Glomerular visceral epithelial cell (primary cell): Measurements from ENCODE around the gene SNRNP200.

ENCODE experiments used
- DNase-seq: peaks from one replicate; pipeline ENCODE4 v3.0.0-alpha.2; 2016; ENCODE audit errors: extremely low spot score

Gene SNRNP200

DNA sequence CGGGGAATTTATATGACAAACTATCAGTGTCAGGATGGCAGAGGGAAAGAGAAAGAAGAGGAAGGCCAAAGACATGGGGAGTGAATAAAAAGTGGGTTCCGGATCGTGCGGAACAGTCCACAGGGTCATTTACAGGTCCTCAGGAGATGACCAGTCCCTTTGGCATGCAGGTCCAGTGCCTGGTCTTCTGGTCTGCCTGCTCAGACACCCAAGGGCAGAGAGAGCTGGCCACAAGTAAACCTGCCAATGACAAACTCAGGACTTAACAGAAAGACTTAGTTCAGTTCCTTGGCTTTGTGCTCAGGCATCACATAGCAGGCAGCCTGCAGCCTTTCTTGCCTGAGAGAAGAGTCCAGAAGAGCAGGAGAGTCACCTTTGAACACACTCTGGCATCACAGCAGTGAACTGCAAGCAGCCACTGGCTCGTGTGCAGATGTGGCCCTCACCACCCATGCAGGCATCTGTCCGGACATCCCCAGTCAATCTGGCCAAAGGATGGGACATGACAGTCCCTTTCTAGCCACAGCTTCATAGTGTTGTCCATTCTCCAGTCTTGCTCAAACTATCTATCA is 53.5 kb downstream of the SNRNP200 start:
- peak; percentile 96 for DNase-seq

DNA sequence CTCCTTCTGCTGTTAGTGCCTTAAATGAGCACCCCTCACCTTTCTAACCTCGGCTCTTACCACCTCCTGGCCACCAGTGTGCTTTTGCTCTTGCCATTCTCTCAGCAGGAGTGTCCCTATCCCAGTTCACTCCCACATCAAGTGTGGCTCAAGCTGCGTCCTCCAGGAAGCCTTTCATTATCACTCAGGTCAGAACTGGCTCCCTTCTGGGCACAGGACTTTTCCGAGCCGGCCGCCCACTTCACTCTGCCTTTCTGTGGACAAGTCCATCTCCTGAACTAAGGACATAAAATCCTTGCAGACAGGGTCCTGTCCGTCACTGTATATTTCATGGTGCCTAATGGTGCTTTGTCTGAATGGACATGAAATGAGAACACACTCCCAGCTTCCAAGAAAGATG is 55.2 kb downstream of the SNRNP200 start:
- DNase-seq: no peak

DNA sequence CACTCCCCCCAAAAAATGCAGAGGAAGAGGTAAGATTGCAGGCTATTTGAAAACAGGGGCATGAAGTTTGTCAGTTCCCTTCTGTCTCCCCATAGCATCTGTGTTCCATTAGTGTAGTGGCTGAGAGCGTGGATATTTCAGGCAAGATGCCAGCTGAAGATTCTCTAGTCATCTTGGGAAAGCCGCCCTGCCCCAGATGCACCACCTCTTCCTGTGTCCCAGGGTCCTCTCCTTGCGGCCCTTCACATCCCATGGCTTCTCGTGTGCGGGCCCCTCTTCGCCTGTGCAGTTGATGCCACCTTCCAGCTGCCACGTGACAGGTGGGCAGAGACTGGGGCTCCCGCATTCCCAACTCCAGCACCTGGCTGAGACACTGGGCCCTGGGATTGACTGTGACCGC is 55.7 kb downstream of the SNRNP200 start:
- no peak for DNase-seq

DNA sequence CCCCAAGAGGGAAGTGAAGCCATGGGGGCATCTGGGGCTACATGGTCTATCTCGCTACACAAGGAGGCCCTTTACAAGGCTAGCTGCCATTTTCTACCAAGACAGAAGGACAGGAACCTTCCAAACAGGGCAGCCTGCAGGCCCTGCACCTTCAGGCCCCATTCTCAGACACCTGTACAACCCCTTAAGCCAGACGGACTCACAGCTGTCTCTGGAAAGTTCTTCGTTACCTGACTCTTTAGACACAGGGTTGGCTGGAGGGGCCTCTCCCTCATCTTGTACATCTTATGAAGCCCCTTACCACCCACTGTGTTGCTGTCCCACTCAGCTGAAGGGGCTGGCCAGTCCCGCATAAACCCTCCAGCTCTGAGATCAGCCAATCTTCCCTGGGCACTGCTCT is 56.7 kb downstream of the SNRNP200 start:
- no peak for DNase-seq

DNA sequence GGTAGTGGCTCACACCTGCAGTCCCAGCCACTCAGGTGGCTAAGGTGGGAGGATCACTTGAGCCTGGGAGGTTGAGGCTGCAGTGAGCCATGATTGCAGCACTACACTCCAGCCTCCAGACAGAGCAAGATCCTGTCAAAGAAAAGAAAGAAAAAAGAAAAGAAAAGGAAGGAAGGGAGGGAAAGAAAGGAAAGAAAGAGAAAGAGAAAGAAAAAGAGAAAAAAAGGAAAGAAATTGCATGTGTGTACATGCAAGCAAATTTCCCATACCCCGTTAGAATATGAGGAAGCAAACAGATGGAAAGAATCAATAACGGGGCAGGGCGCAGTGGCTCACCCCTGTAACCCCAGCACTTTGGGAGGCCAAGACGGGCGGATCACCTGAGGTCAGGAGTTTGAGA is 57.5 kb downstream of the SNRNP200 start:
- no peak for DNase-seq

DNA sequence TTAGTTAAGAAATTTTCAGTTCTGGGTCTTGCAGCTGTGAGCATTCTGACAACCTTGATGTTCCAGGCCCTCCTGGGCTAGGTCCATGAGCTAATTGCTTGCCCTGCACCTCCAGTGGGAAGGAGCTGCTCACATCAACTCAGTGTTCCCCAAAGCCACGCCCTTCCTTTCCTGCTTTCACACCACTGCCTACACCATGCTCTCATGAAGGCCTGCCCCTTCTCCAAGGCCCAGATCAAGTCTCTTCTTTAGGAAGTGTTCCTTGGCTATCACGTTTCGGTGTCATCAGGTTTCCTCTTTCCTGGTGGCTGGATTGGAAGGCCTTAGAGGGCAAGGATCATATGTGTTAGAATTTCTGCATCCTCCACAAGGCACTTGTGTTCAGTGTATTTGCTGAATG is 58.3 kb downstream of the SNRNP200 start:
- DNase-seq: no peak

DNA sequence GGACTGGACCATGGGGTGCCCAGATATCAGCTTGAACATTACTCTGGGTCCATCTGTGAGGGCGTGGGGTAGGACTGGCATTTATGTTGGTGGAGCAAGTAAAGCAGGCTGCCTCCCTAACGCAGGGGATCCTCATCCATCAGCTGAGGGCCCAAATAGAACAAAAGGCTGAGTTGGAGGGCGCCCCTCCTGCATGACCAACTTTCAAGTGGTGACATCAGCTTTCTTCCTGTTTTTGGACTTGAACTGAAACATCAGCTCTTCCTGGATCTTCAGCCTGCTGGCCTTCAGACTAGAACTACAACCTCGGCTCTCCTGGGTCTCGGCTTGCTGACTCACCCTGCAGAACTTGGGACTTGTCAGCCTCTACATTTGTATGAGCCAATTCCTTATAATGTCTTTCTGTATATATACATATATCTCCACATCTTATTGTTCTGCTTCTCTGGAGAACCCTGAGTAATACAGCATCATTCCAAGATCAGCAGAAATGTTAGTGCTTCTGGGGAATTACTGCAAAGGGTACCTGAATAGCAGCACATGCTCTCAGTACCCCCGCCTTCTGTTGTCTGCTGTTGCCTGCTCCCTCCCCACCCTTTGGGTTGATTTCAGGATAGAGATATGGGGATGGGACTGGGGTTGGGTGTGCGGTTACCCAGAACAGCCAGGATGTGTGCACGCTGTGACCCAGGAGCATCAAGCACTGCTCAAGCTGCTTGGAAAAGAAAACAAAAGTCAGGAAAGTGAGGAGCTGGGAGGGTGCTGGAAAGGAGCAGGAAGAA is 59.5 kb downstream of the SNRNP200 start:
- DNase-seq: no peak

DNA sequence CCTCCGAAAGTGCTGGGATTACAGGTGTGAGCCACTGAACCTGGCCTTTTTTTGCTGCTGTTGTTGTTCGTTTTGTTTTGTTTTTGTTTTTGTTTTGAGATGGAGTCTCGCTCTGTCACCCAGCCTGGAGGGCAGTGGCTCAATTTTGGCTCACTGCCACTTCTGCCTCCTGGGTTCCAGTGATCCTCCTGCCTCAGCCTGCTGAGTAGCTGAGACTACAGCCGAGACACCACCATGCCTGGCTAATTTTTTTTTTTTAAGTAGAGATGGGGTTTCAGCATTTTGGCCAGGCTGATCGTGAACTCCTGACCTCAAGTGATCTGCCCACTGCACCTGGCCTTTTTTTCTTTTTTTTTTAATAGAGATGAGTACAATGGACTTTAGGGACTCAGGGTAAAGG is 61.5 kb downstream of the SNRNP200 start:
- no peak for DNase-seq

DNA sequence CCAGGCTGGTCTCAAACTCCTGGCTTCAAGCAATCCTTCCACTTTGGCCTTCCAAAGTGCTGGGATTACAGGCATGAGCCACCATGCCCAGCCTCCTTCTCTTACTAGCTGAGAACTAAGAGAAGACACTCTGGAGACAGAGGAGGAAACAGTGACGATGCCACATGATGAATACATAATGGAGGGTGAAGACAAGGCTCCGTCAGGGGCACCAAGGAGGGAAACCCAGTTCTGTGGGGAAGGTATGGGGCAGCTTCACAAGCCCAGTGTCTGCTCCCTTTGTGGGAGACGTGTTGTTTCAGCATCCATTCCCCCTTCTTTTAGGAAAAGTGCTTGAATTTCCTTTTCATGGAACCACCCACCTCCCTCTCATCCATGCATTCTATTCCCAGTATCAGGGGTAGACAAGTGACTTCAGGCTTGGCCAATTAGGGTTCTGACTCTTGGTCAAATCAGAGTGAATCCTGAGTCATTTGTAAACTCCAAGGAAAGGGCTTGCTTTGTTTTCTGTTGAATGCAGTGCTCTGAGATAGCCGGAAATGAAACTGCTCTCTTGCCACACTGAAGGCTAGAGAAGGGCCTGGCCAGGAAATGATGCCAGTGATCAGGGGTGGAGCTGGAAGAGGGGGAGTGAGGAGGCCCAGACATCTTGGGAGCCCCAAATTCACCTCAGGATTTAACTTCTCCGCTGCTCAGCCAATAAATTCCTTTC is 63.3 kb downstream of the SNRNP200 start:
- peak; percentile 49 for DNase-seq

DNA sequence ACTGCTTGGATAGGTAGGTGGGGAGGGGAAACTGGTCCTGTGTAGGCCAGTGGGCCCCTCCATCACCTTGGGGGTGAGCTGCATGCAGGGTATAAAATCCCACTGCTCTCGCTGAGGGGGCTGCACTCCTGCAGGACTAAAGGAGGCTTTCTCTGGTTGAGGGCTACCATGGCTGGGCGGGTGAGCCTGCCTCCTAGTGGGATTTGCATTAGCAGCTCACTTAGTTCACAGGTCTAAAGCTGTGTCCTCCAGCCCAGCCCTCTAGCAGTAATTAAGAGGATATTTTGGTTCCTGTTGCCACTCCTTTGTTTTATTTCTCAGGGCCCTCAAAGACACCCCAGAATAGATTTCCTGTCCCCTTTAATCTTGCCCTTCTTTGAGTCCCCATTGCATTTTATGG is 64.1 kb downstream of the SNRNP200 start:
- no peak for DNase-seq

DNA sequence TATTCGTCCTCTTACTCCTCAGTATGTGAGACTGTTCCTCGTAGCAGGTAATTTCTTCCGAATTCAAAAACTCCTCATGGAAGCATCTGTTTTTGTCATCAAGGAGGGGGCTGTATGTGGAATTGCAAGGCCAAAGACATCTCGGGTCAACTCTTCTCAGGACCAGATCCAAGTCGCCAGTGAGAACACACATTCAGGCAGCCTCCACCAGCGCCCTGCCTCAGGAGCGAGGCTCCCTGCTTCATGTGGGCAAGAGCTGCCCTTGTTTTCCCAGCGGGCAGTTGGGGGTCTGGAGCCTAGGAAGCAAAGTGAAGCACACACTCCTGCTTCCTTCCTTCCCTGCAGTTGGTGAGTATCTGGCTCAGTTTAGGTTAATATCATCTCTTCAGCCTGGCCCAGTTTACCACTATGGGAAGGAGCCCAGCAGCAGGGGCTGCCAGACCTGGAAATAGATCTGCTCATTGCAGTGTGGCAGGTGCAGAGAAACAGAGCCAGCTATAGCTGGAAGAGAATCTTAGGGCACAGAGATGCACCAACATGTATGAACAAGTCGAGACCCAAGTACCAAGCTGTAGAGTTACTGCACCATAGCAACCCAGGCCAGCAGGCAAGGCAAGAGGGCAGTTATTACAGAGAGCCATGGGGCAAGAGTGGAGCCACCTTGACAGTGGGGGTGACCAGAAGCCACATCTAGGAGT is 64.9 kb downstream of the SNRNP200 start:
- DNase-seq: no peak

DNA sequence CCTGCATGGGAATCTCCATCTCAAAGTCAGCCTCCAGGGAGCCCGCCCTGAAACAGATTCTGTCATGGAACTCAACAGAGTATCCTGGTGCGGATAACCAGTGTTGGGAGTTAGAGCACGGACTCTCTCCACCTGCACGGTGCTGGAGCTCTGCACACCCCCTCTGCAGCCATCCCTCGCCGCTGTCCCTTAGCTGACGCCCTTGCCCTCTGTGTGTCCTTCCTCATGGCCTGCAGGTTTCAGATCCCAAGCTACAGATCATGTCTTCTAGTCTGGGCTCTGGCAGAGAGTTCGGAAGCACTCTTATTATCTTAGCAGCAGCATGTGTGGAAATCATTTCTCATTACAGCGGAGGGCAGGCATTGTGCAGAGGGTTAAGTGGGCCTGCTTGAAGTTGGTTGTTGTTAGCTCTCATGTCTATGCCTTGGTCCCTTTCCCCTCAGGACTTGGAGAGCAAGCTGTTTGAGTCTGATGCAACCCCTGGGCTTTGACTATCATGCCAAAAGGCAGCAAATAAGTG is 65.5 kb downstream of the SNRNP200 start:
- no peak for DNase-seq

DNA sequence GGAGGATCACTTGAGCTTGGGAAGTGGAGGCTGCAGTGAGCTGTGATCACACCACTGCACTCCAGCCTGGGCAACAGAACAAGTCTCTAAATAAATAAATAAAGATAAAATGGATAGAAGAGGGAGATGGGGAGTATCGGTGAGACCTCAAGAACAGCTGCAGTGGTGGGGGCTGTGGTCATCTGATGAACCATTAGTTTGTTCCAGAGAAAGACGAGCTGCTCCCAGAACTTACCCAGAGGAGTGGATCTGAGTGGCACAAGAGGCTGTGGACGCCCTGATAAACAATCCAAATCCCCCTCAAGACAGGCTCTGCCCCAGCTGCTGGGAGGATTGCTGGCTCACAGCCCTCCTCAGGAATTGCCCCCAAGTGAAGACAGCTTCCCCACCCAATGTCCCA is 66.3 kb downstream of the SNRNP200 start:
- DNase-seq: no peak

DNA sequence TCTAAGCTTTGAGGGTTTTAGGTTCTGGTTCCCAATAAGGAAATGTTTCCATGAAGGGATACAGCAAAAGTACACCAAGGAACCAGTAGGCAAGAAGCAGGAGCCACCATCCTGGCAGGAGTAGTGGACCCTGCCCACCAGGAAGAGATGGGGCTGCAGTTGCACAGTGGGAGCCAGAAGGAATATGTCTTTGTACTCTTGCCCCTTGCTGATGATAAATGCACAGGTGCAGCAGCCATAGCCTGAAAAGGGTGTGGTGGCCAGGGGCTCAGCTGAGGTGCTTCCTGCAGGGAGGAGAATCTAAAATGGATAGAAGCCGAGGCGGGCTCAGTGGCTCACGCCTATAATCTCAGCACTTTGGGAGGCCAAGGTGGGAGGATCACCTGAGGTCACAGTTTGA is 67.1 kb downstream of the SNRNP200 start:
- DNase-seq: no peak

DNA sequence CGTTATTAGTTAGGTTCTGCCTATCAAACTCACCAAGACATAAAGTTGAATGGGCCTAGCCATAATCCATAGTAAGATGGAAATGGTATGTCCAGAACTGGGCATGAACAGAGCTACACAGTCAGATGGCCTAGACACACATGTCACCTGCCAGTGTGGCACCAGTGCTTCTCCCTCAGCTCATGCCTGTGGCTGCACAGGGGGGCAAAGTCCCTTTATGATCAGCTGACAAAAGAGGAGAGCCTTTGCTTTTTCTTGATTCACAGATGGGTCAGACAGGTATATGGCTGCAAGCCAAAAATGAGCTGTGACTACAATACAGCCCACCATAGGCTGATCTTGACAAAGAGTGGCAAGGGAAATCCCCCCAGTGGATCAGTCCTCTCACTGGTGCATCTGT is 68.5 kb downstream of the SNRNP200 start:
- DNase-seq: no peak

DNA sequence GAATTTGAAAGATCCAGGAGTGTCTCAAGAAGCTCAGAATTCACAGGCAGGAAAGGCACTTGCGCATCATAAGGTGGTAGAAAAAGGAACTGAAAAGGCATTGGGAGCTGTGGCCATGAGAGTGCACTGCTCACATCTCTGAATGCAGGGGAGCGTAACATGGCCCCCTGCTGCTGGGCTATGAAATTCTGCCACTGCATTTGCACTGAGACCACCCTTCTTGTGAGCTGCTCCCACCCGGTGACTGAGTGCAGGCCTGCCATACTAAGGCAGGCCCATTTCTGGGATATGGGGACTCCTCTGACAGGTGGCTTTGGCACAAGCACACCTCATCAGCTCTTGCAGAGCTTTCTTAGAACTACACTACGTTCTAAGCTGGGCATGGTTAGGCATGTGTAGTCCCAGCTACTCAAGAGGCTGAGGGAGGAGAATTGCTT is 71.4 kb downstream of the SNRNP200 start:
- no peak for DNase-seq

DNA sequence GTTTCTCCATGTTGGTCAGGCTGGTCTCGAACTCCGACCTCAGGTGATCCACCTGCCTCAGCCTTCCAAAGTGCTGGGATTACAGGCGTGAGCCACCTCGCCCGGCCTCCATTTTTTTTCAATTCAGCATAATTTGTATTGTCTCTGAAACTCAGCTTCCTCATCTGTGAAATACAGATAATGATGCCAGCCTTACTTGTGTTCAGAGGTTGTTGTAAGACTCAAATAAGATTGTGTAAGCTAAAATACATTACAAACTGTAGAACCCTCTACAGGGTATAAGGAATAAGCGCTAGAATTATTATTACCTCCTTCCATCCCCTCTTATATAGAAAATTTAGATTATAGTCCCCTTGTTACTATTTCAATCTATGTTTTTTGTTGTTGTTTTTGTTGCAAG is 71.9 kb downstream of the SNRNP200 start:
- DNase-seq: no peak

DNA sequence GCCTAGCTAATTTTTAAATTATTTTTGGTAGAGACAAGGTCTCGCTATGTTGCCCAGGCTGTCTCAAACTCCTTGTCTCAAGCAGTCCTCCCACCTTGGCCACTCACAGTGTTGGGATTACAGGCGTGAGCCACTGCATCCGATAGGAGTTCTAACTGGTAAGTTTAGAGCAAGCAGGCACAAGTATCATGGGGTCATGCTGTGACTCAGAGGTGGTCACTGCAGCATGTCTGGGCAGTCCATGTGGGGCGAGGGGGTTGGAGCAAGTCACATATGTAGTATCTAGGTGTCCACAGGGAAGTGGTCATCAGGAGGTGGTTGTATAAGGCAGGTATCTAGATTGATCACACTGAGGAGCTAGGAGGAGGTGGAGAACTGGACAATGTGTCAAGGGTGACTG is 74.0 kb downstream of the SNRNP200 start:
- DNase-seq: no peak

DNA sequence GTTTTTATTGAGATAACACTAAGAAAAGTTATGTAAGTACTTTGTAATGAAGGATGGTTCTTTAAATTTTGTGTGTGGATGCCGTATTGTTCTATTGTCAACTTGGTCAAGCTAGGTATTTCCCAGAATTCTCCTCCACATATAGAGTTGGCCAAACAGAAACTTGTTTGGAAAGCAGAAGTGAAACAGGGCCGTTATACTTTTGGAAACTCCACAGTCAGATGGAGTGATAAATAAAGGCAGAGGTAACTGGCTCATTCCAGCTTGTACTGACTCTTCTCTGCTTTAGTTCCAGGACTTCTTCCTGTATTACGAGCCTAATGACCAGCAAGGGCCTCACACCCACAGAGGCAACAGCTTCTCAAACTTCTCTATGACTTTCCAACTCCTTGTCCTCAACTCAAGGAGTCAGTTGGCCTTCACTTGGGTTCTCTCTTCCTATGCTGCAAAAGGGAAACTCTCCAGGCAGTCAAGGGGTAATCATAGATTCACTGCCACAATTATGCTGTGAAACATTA is 80.3 kb downstream of the SNRNP200 start:
- DNase-seq: no peak
